Activated naive CD4-positive, alpha-beta T cell treated with anti-CD3 and anti-CD28 coated beads, Interleukin-2, amount 10 ng/mL, durations not matched to agents 5 hours and 36 hours (primary cell): ENCODE data around the gene OPTN. TPM values are rescaled to one million over a fixed set of nuclear protein-coding genes. Genes with fewer than 3 reads are reported as not detected.

Source experiments
- total RNA-seq, 2 experiments: library from RNA; stranded (reverse); gene quantifications; one replicate each; pipeline ENCODE4 v1.2.3, GENCODE V29; 2021

The OPTN gene
- total RNA-seq, result 100 to 1,000 TPM; 128 to 129 TPM

DNA sequence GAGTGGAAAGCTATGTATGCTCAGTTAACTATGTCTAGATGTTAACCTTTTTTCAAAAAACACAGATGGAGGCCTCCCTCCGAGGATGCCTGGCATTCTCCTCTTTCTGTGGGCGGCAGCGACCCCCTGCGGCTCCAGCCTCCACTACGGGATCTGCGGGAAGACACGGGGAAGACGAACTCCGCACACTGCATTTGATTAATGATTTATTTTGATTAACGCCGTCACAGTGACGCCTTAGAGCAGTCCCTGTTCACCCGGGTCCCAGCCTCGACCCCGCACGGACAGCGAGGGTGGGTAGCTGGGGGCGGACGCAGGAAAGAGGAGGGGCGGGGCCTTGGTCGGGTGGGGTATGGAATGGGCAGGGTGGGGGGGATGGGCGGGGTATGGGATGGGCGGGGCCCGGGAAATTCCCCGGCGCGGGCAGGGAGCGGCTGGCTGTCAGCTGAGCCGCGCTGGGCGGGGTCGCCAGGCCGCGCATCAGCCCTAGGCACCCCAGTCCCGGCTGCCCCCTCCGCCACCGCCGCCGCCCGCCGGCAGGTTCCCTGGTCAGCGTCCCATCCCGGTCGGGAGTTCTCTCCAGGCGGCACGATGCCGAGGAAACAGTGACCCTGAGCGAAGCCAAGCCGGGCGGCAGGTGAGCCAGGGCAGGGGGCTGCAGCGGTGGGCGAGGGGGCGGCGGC, at the start of gene OPTN:
Gene OPTN (plus strand): TSS at position 498 of the 683 bp plus-strand sequence. CDS start 8,960 bp downstream, outside the sequence.

GRCh38 chr10:13160934-13161856, 61.2 kb downstream of the OPTN start, which contains the start of gene MCM10:
MCM10 (plus strand) TSS chr10:13161558; CDS start chr10:13164203, 2,645 bp downstream.

Other genes with a start within 250 kb of the OPTN start
- gene CCDC3, start 98.5 kb upstream of the OPTN start, total RNA-seq, result under 1 TPM in 1 of 2 experiments, not detected in 1; 0.07 TPM
- gene MCM10, start 61.4 kb downstream of the OPTN start, total RNA-seq, result 10 to 100 TPM; 30.4 to 35.8 TPM
- not detected for gene UCMA, start 134.2 kb downstream of the OPTN start, total RNA-seq
- gene PHYH, start 199.9 kb downstream of the OPTN start, total RNA-seq, result 10 to 100 TPM in 1 of 2 experiments, 1 to 10 TPM in 1; 9.8 to 11.3 TPM
- gene SEPHS1, start 248.1 kb downstream of the OPTN start, total RNA-seq, result 10 to 100 TPM; 56.1 to 60.2 TPM